CD4-positive, alpha-beta T cell treated with Interleukin-1 beta for 1 hour (primary cell): ENCODE results near the gene KIAA1614.

Experiments used
- DNase-seq, 2 donors: peaks; one replicate each; pipeline ENCODE4 v3.0.0-alpha.2; 2020 to 2022

KIAA1614 gene

GRCh38 chr1:180912801-180913565, at the start of gene KIAA1614:
TSS of gene KIAA1614 (plus strand) at chr1:180912897. CDS start at chr1:180913244, 347 bp downstream.
- DNase-seq = no peak

- DNase-seq = peak; percentile 6 to 55
Measured at GRCh38 chr1:180863158-180863775, 49.4 kb upstream of the KIAA1614 start.

DNA sequence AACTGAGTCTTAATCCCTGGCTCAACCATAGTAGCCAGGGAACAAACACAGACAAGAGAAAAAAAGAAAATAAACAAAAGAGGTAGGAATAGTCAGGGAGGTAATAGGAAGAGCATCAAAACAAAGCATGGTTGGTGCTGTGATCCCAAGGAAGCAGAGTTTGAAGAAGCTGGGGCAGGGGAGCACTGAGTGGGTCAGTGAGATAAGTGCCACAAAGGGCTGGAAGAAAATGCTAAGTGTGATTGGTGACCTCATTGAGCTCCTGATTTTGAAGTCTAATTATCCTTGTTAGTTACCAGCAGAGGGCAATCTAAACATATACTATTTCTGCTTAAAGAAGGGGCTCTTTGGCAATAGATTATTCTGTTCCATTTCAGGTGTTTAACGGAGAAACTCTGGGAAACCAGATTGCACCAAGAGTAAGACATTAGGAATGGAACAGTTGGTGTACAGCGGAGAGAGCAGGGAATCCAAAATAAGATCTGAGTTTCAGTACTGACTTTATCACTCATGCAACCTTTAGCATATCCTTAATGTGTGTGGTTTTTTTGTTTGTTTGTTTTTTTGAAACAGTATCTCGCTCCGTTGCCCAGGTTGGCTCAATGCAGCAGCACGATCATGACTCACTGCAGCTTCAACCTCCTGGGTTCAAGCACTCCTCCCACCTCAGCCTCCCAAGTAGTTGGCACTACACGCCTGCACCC, 30.7 kb upstream of the KIAA1614 start:
- no peak for DNase-seq

DNA sequence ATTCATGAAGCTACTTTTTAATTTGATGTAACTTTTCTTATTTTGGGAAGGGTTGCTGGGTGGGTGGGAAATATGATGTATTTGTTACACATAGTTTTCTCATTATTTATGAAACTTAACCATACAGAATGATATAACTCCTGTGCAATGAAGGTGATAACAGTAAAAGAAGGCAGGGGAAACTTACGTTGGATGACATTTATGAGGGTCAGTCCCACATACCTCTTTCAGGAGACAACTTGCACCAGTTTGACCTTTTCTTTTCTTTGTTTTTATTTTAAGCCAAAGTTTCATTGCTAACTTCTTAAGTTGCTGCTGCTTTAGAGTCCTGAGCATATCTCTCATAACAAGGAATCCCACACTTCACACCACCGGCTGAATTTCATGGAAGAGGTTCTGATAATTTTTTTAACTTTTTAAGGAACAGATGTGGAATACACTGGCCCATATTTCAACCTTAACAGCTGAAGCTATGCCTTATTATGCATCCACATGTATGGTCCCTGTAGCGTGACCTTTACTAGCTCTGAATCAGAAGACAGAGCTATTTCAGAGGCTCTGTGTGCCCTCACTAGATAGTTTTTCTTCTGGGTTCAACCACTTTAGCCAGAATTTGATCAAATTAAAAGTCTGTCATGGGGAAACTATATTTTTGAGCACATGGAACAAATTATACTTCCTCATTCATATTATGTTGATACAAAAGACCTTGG, 28.0 kb upstream of the KIAA1614 start:
- DNase-seq = no peak

DNA sequence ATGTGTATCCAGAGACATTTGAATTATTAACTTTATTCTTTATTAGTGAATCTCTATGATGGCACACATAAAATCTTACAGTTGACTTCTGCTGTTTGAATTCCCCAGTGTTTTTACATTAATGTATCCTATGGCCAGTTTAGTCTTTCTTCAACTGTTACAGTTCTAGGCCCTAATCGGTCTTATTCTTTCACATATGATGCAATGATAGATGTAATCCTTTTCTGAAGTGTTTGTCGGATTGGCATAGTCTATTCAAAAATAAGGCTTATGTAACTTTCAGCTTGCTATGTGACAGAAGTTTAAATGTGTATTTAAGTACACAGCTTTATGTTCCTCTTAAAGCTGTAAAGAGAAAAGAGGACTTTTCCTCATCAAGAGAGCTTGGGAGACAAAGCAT, 26.4 kb upstream of the KIAA1614 start:
- DNase-seq = no peak

- no peak for DNase-seq
Measured at GRCh38 chr1:180887841-180888240, 24.9 kb upstream of the KIAA1614 start.

GRCh38 chr1:180888870-180889269, 23.8 kb upstream of the KIAA1614 start:
- DNase-seq = no peak

DNA sequence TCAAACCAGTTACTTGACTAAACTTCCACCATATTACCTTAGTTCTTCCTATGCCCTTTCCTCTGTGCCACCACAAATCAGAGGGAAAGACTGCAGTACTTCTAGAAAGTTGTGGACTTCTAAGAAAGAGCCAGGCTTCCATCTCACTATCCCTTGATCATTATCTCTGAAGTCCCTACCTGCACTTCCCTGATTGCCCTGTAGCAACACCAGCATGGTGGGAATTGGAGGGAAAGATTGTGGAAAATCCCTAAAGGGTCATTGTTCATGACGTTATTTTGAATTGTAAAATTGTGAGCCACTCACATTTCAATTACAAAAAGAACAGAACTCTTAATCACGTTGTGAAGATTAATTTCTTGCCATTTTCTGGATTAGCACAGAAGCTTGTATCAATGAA, 23.4 kb upstream of the KIAA1614 start:
- DNase-seq = no peak

GRCh38 chr1:180892272-180892671, 20.4 kb upstream of the KIAA1614 start:
- no peak for DNase-seq

DNA sequence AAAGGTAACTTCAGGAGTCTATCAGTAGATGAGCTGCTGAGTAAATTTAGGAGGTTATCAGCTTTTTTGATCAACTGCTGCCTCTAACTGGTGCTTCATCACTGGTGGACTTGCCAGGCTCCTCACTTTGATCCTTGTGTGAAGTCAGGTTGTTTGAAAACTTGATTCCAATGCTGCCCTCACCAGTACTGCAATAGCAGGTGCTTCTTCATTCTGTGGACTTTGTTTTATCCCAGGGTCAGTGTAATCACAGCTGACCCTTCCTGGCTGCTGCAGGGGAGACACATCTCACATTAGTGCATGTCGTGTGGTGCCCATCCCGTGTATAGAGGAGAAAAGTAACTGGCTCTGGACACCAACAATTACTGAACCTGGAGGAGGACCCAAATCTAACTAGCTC, 20.0 kb upstream of the KIAA1614 start:
- no peak for DNase-seq

GRCh38 chr1:180893614-180894013, 19.1 kb upstream of the KIAA1614 start:
- DNase-seq = no peak

DNA sequence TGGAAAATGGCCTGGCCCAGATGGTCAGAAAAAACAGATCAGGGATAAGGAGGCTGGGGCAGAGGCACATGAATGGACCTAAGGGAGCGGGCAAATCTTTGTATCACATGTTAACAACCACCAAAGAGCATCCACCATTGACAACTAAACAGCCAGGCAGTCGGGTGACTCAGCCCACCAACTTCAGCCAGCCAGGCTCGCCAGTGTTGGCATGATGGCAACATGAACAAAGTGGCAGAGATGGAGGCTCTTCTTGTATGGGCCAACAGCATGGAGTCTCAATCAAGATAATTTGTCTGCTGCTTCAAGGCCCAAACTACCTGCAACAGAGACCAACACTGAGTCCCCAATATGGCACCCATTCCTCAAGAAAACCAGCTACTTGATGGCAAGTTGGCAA, 16.5 kb upstream of the KIAA1614 start:
- DNase-seq = no peak

DNA sequence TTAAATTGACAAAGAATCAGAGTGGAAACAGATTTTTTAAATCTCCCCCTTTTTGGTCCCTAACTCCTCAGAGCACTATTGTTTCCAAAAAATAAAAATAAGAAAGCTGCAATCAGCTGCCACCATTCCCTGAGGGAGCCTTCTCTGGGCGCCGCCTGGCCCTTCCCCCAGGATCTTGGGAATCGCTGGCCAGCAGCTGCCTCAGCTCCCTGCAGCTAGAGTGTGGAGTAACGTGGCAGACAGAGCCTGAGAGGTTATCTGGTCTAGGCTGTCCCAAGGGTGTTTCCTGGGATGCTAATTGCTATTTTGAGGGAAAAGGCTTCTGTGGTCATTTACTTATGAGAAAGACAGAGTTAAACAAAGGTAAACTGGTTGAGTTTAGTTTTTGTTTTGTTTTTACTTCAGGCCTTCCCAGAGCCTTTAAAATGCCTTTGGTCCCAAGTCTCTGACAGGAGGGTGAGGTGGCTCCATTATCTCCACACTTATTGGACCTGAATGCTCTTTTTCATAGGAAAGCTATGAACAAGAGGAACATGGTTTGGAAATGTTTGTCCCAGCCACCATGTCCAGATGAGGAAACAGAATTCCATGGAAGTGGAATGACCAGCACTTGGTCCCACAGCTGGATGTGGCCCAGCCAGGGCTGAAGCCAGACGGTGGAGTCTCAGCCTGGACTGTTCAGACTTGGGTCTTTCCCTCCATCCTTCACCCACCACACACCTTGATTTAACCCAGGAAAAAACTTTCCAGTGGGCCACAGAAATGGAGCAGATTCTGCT, 14.1 kb upstream of the KIAA1614 start:
- no peak for DNase-seq

- DNase-seq = no peak
Measured at GRCh38 chr1:180899262-180899661, 13.4 kb upstream of the KIAA1614 start.

GRCh38 chr1:180901076-180901990, 11.4 kb upstream of the KIAA1614 start:
- DNase-seq = no peak

DNA sequence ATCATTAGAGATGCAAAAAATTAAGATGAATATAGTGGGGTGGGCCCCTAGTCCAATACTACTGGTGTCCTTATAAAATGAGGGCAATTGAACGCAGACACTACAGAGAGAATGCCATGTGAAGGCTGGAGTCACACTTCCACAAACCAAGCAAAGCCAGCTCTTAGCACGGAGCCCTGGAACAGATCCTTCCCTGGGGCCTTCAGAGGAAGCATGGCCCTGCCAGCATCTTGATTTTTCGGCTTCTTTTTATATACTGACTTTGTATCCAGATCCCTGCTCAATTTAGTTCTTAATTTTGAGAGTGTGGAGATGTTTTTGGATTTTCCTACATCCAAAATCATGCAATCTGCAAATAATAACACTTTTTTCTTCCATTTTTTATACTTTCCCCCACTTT, 10.2 kb upstream of the KIAA1614 start:
- no peak for DNase-seq

DNA sequence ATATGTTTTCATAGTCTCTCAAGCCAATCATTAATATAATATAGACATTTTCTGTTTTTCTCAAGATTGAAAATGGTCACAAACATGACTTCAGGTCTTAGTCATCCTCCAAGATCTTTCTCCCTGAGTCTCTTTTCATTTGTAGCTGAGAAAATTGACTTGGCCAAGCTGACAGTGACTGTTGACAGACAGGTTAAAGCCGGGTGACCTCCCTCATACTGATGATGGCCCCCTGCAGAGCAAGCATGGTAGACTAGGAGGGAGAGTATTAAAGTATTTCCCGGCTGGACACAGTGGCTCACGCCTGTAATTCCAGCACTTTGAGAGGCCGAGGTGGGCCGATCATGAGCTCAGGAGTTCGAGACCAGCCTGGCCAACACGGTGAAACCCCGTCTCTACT, 6.8 kb upstream of the KIAA1614 start:
- DNase-seq = no peak

GRCh38 chr1:180906511-180906910, 6.2 kb upstream of the KIAA1614 start:
- no peak for DNase-seq

GRCh38 chr1:180907313-180908055, 5.2 kb upstream of the KIAA1614 start:
- no peak for DNase-seq

DNA sequence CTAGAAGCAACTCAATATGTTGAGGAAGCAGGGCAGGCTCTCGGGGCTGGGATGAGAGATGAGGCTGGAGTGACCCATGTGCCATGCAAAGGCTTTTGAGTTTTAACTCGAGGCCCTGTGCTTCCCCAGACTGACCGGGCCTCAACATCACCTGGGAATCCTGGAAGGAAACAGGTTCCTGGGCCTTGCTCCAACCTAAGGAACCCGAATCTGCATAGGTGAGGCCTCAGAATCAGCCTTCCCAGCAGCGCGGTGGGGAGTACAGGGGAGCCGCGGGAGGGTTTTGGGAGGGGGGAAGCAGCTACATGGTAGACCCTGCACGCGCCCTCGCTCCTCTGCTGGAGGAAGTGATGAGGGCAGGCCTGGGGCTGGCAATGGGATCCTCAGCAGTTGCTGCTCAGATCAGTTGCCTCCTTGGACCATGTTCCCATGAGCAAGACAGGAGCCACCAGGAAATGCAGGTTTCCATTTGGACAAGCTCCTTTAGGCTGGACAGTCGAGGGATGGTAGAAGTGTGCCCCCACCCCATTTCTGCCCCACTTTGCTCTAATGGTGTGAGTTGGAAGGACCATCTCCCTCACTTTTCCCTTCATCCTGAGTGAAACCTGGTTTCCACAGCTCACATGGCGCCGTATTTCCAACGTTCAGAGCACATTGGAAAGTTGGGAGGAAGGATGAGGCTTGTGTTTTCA, 4.5 kb upstream of the KIAA1614 start:
- no peak for DNase-seq
